ENCODE data around the gene MFSD1.

- peak; percentile 90 for TF ChIP-seq POLR2A (IDR thresholded peaks at IDR 0.05; ENCODE audit: low read length)
- no peak for TF ChIP-seq GATA1 (IDR thresholded peaks at IDR 0.05; ENCODE audit: low read depth, low read length)
These were observed at the start of gene MFSD1 for GRCh38 chr3:158801696-158802408.
